Duodenal mucosa (tissue), 2 donors: ENCODE results near the gene MXI1.
A peak's percentile ranks its signal among the peaks of the same experiment; 100 is the strongest.

Experiments
- H3K27ac ChIP-seq: one replicate; pipeline ENCODE4 v1.7.0; 2013; ENCODE audit warnings: low read depth, low read length
- H3K27me3 ChIP-seq, 2 donors: one replicate each; pipeline ENCODE4 v1.7.0; 2013; ENCODE audit warnings: low read length in 2 of 2, control low read depth in 1 of 2; ENCODE audit not compliant: insufficient read depth in 2 of 2, control insufficient read depth in 1 of 2
- H3K36me3 ChIP-seq, 2 donors: one replicate each; pipeline ENCODE4 v1.7.0; 2013; ENCODE audit warnings: low read length in 2 of 2, control low read depth in 1 of 2; ENCODE audit not compliant: insufficient read depth in 2 of 2, control insufficient read depth in 1 of 2
- H3K4me1 ChIP-seq, 2 donors: one replicate each; pipeline ENCODE4 v1.7.0; 2013; ENCODE audit warnings: low read length in 2 of 2, control low read depth in 1 of 2; ENCODE audit not compliant: insufficient read depth in 2 of 2, control insufficient read depth in 1 of 2
- H3K4me3 ChIP-seq, 2 donors: one replicate each; pipeline ENCODE4 v1.7.0; 2013; ENCODE audit warnings: low read length in 2 of 2, low read depth in 1 of 2
- H3K9ac ChIP-seq, 2 donors: one replicate each; pipeline ENCODE4 v1.7.0; 2013; ENCODE audit warnings: low read length in 2 of 2, low read depth in 1 of 2
- H3K9me3 ChIP-seq, 2 donors: one replicate each; pipeline ENCODE4 v1.7.0; 2013; ENCODE audit warnings: low read length in 2 of 2, control low read depth in 1 of 2; ENCODE audit not compliant: control insufficient read depth in 1 of 2

Gene MXI1

GRCh38 chr10:110205051-110205675, 2.2 kb upstream of the MXI1 start:
- no peaks in the 10 kb centered on the region for H3K9me3 ChIP-seq
- H3K36me3 ChIP-seq = no peaks in the 10 kb centered on the region
- H3K4me3 ChIP-seq = no peak overlapping the region
- H3K9ac ChIP-seq = no peak overlapping the region
- H3K27ac ChIP-seq = no peak overlapping the region
- peaks cover 19 to 22% of the 10 kb centered on the region in 2 donors for H3K4me1 ChIP-seq
- no peaks in the 10 kb centered on the region for H3K27me3 ChIP-seq

- Histone ChIP-seq H3K4me1 (peaks cover 29 to 37% of the 10 kb centered on the region in 2 donors), H3K9ac (peak overlapping the region; percentile 82 to 89), H3K27me3 (no peaks in the 10 kb centered on the region)
Measured at GRCh38 chr10:110207805-110208613, 604 bp downstream of the MXI1 start.

GRCh38 chr10:110208614-110209453, 1.4 kb downstream of the MXI1 start:
- Histone ChIP-seq H3K36me3 (no peaks in the 10 kb centered on the region), H3K4me3 (peak overlapping the region; percentile 81 to 94), H3K4me1 (peaks cover 26 to 37% of the 10 kb centered on the region in 2 donors), H3K27ac (peak overlapping the region; percentile 47), H3K9ac (peak overlapping the region; percentile 82 to 89), H3K9me3 (no peaks in the 10 kb centered on the region), H3K27me3 (no peaks in the 10 kb centered on the region)

More at GRCh38 chr10:110207805-110208613, 604 bp downstream of the MXI1 start:
- no peaks in the 10 kb centered on the region for H3K9me3 ChIP-seq
- peak overlapping the region; percentile 81 to 94 for H3K4me3 ChIP-seq
- H3K36me3 ChIP-seq = no peaks in the 10 kb centered on the region
- peak overlapping the region; percentile 47 for H3K27ac ChIP-seq

GRCh38 chr10:110209454-110209925, 2.1 kb downstream of the MXI1 start:
- H3K9me3 ChIP-seq = no peaks in the 10 kb centered on the region
- no peaks in the 10 kb centered on the region for H3K27me3 ChIP-seq
- H3K9ac ChIP-seq = peak overlapping the region; percentile 79 to 85
- peak overlapping the region; percentile 32 for H3K27ac ChIP-seq
- H3K36me3 ChIP-seq = no peaks in the 10 kb centered on the region
- peaks cover 25 to 36% of the 10 kb centered on the region in 2 donors for H3K4me1 ChIP-seq
- H3K4me3 ChIP-seq = peak overlapping the region; percentile 81 to 94

- peak overlapping the region; percentile 83 to 85 for H3K9ac ChIP-seq
- H3K4me3 ChIP-seq = peak overlapping the region; percentile 85 to 94
- no peaks in the 10 kb centered on the region for H3K36me3 ChIP-seq
- H3K9me3 ChIP-seq = no peaks in the 10 kb centered on the region
- H3K27me3 ChIP-seq = no peaks in the 10 kb centered on the region
- H3K4me1 ChIP-seq = peaks cover 21 to 35% of the 10 kb centered on the region in 2 donors
- H3K27ac ChIP-seq = peak overlapping the region; percentile 78
Measured at GRCh38 chr10:110209926-110210673, 2.7 kb downstream of the MXI1 start.

- Histone ChIP-seq H3K4me1 (peaks cover 28 to 42% of the 10 kb centered on the region in 2 donors), H3K36me3 (no peaks in the 10 kb centered on the region), H3K27me3 (no peaks in the 10 kb centered on the region), H3K9ac (peak overlapping the region; percentile 81 to 83), H3K27ac (peak overlapping the region; percentile 78), H3K9me3 (no peaks in the 10 kb centered on the region), H3K4me3 (peak overlapping the region; percentile 76 to 85)
Measured at GRCh38 chr10:110210674-110211464, 3.5 kb downstream of the MXI1 start.

- peaks cover 30 to 47% of the 10 kb centered on the region in 2 donors for H3K4me1 ChIP-seq
- H3K27me3 ChIP-seq = no peaks in the 10 kb centered on the region
- no peaks in the 10 kb centered on the region for H3K36me3 ChIP-seq
- H3K27ac ChIP-seq = no peak overlapping the region
- H3K9me3 ChIP-seq = no peaks in the 10 kb centered on the region
- peak overlapping the region; percentile 76 to 85 for H3K4me3 ChIP-seq
- peak overlapping the region; percentile 55 to 81 for H3K9ac ChIP-seq
Measured at GRCh38 chr10:110211465-110211843, 4.0 kb downstream of the MXI1 start.

- Histone ChIP-seq H3K4me3 (peak overlapping the region; percentile 13 to 76), H3K27ac (peak overlapping the region; percentile 5), H3K4me1 (peaks cover 30 to 40% of the 10 kb centered on the region in 2 donors), H3K36me3 (no peaks in the 10 kb centered on the region), H3K9me3 (no peaks in the 10 kb centered on the region), H3K27me3 (no peaks in the 10 kb centered on the region), H3K9ac (peak overlapping the region in 1 of 2 donors; percentile 55)
Measured at GRCh38 chr10:110212119-110213006, 5.0 kb downstream of the MXI1 start.
